Measurements from ENCODE around the gene CKLF. TPM values are rescaled to one million over a fixed set of nuclear protein-coding genes. Genes with fewer than 3 reads are reported as not detected.

The CKLF gene
- total and polyA plus RNA-seq, 2 donors (not counting 1 experiment from before 2014, with no cell fraction given) = 30.4 to 53.6 TPM

DNA sequence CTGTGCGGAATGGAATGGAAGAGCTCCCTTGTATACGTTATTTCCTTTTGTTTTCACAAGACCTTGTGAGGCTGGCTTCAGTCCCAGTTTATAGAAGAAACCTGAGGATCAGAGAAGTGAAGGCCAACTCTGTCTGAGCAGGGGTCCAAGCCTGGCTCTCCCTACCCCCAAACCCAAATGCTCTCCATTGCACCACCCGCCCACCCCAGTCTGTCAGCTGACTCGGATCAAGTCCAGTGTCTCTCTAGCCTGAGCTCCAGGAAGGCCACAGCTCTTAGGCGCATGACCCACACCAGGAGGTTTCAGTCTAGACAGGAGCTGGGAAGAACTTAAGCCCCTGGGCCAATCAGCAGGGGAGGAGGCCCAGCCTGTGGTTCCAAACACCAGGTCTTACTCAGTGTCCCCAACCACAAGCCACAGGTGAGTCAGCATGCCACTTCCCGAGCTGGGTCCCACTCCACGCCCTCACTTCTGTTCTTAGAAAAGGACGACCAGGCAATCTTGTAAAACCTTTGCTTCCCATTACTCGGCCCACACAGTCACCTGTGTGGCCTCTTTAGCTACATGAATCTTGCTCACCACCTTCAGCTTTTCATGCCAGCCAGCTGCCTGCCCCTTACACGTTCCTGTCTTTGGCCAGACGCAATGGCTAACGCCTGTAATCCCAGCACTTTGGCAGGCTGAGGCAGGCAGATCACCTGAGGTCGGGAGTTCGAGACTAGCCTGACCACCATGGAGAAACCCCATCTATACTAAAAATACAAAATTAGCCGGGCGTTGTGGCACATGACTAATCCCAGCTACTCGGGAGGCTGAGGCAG, 30.2 kb upstream of the CKLF start:
- no peaks in the 10 kb centered on the region for H3K9me3 ChIP-seq (ENCODE audit: control extremely low read depth in 1 of 3, control insufficient read depth in 2 of 3, insufficient read depth in 1 of 3, low read length in 2 of 3)
- Mint-ChIP-seq H3K4me1 (peaks cover 89% of the 10 kb centered on the region), H3K4me3 (peak overlapping the region; percentile 81), H3K27me3 (no peaks in the 10 kb centered on the region), H3K27ac (peak overlapping the region; percentile 100), H3K9me3 (ENCODE audit: insufficient read depth) (no peaks in the 10 kb centered on the region)
- ATAC-seq (ENCODE audit: low read depth) (peak; percentile 12), DNase-seq (peak; percentile 45)
- no peaks in the 10 kb centered on the region for H4K20me1 ChIP-seq (ENCODE audit: control insufficient read depth, insufficient read depth, low read length, poor library complexity, severe bottlenecking)
- peak overlapping the region; percentile 25 for H3K9ac ChIP-seq (ENCODE audit: low read length)
- ChIA-PET CTCF (interaction anchor here (0.9 to 6.5 kb wide), 10 partner anchors 10 to 116 kb away, joined by 3 to 46 read pairs (median 4); partner anchors contain the start of genes CKLF and TK2), POLR2A (interaction anchor here (0.5 to 3.7 kb wide), 7 partner anchors 14 to 82 kb away, joined by 3 to 22 read pairs (median 5); partner anchors contain the start of genes CKLF and TK2)
- TF ChIP-seq, protein P1, sequence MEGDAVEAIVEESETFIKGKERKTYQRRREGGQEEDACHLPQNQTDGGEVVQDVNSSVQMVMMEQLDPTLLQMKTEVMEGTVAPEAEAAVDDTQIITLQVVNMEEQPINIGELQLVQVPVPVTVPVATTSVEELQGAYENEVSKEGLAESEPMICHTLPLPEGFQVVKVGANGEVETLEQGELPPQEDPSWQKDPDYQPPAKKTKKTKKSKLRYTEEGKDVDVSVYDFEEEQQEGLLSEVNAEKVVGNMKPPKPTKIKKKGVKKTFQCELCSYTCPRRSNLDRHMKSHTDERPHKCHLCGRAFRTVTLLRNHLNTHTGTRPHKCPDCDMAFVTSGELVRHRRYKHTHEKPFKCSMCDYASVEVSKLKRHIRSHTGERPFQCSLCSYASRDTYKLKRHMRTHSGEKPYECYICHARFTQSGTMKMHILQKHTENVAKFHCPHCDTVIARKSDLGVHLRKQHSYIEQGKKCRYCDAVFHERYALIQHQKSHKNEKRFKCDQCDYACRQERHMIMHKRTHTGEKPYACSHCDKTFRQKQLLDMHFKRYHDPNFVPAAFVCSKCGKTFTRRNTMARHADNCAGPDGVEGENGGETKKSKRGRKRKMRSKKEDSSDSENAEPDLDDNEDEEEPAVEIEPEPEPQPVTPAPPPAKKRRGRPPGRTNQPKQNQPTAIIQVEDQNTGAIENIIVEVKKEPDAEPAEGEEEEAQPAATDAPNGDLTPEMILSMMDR (IDR thresholded peaks at IDR 0.05) = no peak
- no peak for TF ChIP-seq EZH2 (IDR thresholded peaks at IDR 0.05; ENCODE audit: borderline replicate concordance, insufficient read depth, low read depth, low read length, poor library complexity, severe bottlenecking)
- H3K27me3 ChIP-seq (replicated peaks in 1 of 4; ENCODE audit: control extremely low read depth in 1 of 4, control insufficient read depth in 3 of 4, insufficient read depth in 4 of 4, low read length in 3 of 4) = no peaks in the 10 kb centered on the region
- H3K79me2 ChIP-seq (ENCODE audit: control insufficient read depth, insufficient read depth, low read length) = peaks cover 4% of the 10 kb centered on the region
- H2AFZ ChIP-seq (ENCODE audit: insufficient read depth, low read depth, low read length, poor library complexity, severe bottlenecking) = no peak overlapping the region
- 33% methylated on average over 15 of the region's 17 CpGs for WGBS (ENCODE audit: insufficient coverage)
- intact Hi-C loops (cut with micrococcal nuclease) = no loop called here
- no peak overlapping the region for H3K27ac ChIP-seq (ENCODE audit: low read length in 2 of 2)
- no peaks in the 10 kb centered on the region for H3K36me3 ChIP-seq (replicated peaks in 1 of 2; ENCODE audit: control extremely low read depth in 1 of 2, control insufficient read depth in 1 of 2, extremely low read depth in 1 of 2, insufficient read depth in 2 of 2, low read length in 1 of 2)
- H3K4me1 ChIP-seq (ENCODE audit: control insufficient read depth in 2 of 2, insufficient read depth in 2 of 2, low read length in 2 of 2) = peaks cover 83 to 90% of the 10 kb centered on the region in 2 donors
- no peak overlapping the region for H3K4me3 ChIP-seq (ENCODE audit: control extremely low read depth in 1 of 5, extremely low read depth in 1 of 5, insufficient read depth in 1 of 5, low read depth in 2 of 5, low read length in 4 of 5)
- H3K4me2 ChIP-seq (replicated peaks; ENCODE audit: low read depth, low read length, poor library complexity, severe bottlenecking) = peak overlapping the region; percentile 84
